Activated CD8-positive, alpha-beta memory T cell treated with anti-CD3 and anti-CD28 coated beads, Interleukin-2, amount 50 U/mL, for 4 hours (primary cell): ENCODE measurements around the gene PRKACG.

ENCODE experiments used
- DNase-seq: peaks from one replicate; pipeline ENCODE4 v3.0.0-alpha.2; 2020

The PRKACG gene

GRCh38 chr9:68980341-68980914 lies 33.5 kb downstream of the PRKACG start:
- no peak for DNase-seq

GRCh38 chr9:68979538-68980314 lies 34.2 kb downstream of the PRKACG start:
- no peak for DNase-seq

DNA sequence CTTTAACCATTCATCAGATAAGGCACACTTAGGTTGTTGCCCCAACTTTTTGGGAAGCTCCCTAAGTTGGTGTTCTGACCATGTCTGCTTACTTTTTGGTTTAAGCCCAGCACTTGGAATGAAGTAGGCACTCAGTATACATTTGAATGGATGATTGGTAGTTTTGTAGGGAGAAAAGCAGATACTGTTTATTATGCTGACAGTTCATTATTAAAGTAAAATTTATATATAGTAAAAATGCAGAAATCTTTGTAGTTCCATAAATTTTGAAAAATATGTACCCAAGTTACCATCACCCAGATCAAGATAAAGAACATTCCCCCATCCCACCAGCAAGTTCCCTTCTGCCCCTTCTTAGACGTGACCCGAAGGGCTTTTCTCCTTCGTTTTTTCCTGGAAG lies 35.4 kb downstream of the PRKACG start:
- no peak for DNase-seq

DNA sequence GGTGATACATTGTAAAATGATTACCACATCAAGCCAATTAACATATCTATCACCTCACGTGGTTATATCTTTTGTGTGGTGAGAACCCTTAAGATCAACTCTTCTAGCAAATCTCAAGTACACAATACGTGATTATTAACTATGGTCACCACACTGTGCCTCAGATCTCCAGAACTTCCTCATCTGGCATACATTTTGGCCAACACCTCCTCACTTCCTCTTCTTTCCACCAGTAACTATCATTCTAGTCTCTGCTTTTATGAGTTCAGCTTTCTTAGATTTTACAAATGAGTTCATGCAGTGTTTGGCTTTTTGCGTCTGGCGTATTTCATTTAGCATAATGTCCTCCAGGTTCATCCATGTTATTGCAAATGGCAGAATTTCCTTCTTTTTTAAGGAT lies 35.8 kb downstream of the PRKACG start:
- DNase-seq: no peak

DNA sequence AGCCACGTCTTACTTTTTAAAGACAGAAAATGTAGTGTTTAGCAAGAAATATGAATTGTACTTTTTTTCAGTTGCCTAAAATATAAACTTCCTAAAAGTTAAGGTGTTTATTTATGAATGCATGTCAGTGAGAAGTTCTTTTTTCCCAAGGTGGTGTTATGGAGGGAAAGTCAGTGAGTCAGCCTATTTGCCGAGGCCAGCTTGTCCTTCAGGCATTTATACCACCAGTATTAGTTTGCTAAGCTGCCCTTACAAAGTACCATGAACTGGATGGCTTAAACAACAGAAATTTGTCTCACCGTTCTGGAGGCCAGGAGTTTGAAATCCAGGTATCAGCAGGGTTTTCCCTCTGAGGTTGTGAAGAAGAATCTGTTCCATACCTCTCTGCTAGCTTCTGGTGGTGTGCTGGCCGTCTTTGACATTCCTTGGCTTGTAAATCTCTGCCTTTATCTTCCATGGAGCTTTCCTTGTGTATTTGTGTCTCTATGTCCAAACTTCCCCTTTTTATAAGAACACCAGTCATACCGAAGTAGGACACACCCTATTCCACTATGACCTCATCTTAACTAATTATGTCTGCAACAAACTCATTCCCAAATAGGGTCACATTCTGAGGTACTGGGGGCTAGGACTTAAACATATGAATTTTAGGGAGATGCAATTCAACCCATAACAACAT lies 38.4 kb downstream of the PRKACG start:
- DNase-seq: no peak

- DNase-seq: no peak
Measured at GRCh38 chr9:68974901-68975300, 39.0 kb downstream of the PRKACG start.

DNA sequence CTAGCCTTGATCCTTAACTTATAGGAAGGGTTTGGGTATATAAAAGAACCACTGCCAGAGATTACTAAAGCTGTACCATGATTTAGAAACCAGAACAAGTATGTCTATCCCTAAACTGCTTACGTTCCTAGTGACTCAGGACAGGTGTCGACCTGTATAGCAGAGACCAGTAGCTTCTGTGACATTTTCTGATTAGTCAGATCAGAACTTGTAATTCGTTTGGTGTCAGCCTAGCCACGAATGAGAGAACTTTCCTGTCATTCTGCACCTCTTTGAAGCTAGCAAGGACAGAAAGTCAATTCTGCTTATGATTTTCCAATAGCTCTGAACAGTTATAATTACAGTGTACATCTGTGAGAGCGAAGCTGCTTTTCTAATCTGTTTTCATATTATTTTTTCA lies 39.5 kb downstream of the PRKACG start:
- no peak for DNase-seq

- DNase-seq: no peak
Measured at GRCh38 chr9:68973619-68974018, 40.3 kb downstream of the PRKACG start.

GRCh38 chr9:68970151-68970550 lies 43.8 kb downstream of the PRKACG start:
- no peak for DNase-seq

GRCh38 chr9:68969538-68969937 lies 44.4 kb downstream of the PRKACG start:
- DNase-seq: no peak

DNA sequence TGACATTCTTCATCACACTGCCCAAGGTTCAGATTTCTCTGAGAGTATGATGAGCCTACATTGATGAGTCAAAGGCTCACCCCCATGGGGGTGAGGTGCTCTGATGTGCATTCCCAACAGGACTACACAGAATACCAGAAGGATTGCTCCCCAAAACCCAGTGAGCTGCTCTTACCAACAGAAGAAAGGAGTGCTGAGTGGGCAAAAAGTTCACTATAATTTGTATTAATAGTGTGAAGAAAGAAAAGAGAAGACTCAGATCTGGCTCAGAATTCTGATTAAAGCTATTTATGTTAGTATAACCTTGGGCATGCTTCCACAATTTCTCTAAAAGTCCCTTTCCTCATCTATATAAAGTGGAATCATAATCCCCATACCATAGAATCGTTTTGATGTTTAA lies 46.1 kb downstream of the PRKACG start:
- DNase-seq: no peak

- DNase-seq: no peak
Measured at GRCh38 chr9:68966496-68966944, 47.4 kb downstream of the PRKACG start.

DNA sequence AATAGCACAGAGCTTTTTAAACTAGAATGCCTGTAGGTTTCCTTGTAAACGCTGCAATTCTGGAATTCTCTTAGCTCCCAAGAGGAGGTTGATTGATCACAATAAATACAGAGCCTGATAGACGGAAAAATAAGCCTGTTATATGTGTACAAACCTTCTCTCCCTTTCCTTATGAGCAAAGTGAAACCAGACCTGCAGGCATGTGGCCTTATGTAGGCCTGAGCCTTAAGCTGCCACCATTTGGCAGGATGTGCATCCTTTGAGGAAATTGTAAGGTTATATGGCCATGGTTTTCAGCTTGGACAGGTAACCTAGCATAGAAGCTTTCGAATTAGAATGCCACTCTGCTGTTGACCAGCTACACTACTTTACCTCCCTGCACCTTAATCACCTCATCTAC lies 49.1 kb downstream of the PRKACG start:
- no peak for DNase-seq

DNA sequence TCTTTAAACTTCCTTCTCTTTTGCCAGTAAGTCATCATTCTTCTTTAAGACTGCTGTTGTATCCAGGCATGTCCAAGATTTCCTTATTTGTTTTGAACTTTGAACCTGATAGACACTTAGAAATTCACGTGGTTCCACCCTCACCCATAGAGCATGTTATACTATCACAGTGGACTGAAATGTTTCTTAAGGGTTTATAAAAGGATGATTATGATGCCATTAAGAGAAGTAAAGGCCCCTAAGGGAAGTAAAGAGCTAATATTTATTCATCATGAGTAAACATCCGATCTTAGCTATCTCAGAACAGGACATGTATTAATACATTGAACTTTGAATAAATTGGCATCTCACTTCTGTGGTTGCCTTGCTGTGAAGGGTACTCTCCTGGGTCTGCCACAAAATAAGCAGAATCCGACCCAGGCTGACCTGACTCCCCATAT lies 49.8 kb downstream of the PRKACG start:
- no peak for DNase-seq

DNA sequence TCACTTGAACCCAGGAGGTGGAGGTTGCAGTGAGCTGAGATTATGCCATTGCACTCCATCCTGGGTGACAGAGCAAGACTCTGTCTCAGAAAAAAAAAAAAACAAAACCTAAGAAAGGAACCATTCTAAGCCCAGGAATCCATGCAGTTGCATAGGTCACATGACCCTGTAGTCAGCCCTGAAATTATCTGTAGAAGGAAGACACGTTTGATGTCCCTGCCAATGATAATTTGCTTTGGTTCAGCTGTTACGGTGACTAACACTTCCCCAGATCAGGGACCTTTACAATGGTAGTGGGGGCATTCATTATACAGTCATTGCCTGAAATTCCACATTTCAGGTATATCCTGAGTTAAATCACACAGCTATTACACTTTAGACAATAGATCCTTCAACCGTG lies 50.5 kb downstream of the PRKACG start:
- DNase-seq: no peak
